Upper lobe of right lung (tissue), 1 donor: ENCODE results near the gene KIF20B. TPM values are rescaled to one million over a fixed set of nuclear protein-coding genes. Genes with fewer than 3 reads are reported as not detected.

Experiments
- ATAC-seq: fragments of 200-7000 bp; cut with Tn5 transposase; one replicate; pipeline ENCODE4 v1.9.1; 2020; ENCODE audit warnings: mild to moderate bottlenecking, moderate library complexity
- DNase-seq: peaks from one replicate; pipeline ENCODE4 v3.0.0-alpha.2; 2020
- H3K27ac ChIP-seq: fragments of 200-600 bp; one replicate; pipeline ENCODE4 v1.8.0; 2022
- H3K27me3 ChIP-seq: fragments of 200-600 bp; one replicate; pipeline ENCODE4 v1.8.0; 2022; ENCODE audit warnings: mild to moderate bottlenecking
- H3K36me3 ChIP-seq: fragments of 200-600 bp; one replicate; pipeline ENCODE4 v1.8.0; 2022
- H3K4me1 ChIP-seq: fragments of 200-600 bp; one replicate; pipeline ENCODE4 v1.8.0; 2022
- H3K4me3 ChIP-seq: fragments of 200-600 bp; one replicate; pipeline ENCODE4 v1.8.0; 2022; ENCODE audit warnings: mild to moderate bottlenecking
- H3K9me3 ChIP-seq: fragments of 200-600 bp; one replicate; pipeline ENCODE4 v1.8.0; 2022
- intact Hi-C: fragments of 100-400 bp; cut with DNase I; formaldehyde crosslinking; loops from one replicate; pipeline ENCODE4 v1.11.0; 2022
- long read RNA-seq: library from polyadenylated mRNA; unstranded; transcript quantifications from one replicate; pipeline ENCODE4 v2.0.0, GENCODE V29; 2021
- total RNA-seq: library from RNA; stranded (reverse); fragmentation: NEBNext Ultra II Directional; extraction: Animal tissue kit (Norgen Biotek cat#: 25700); gene quantifications from one replicate; pipeline ENCODE4 v1.2.1, GENCODE V29; 2021
- TF ChIP-seq, protein P1 (sequence below): fragments of 200-600 bp; IDR thresholded peaks from one replicate; pipeline ENCODE4 v1.8.0; 2022; ENCODE audit warnings: antibody characterized with exemption
- donor health status: DM: no; HTN: yes; CAD: no; lungs with severe emphysema.

Gene KIF20B, protein sequence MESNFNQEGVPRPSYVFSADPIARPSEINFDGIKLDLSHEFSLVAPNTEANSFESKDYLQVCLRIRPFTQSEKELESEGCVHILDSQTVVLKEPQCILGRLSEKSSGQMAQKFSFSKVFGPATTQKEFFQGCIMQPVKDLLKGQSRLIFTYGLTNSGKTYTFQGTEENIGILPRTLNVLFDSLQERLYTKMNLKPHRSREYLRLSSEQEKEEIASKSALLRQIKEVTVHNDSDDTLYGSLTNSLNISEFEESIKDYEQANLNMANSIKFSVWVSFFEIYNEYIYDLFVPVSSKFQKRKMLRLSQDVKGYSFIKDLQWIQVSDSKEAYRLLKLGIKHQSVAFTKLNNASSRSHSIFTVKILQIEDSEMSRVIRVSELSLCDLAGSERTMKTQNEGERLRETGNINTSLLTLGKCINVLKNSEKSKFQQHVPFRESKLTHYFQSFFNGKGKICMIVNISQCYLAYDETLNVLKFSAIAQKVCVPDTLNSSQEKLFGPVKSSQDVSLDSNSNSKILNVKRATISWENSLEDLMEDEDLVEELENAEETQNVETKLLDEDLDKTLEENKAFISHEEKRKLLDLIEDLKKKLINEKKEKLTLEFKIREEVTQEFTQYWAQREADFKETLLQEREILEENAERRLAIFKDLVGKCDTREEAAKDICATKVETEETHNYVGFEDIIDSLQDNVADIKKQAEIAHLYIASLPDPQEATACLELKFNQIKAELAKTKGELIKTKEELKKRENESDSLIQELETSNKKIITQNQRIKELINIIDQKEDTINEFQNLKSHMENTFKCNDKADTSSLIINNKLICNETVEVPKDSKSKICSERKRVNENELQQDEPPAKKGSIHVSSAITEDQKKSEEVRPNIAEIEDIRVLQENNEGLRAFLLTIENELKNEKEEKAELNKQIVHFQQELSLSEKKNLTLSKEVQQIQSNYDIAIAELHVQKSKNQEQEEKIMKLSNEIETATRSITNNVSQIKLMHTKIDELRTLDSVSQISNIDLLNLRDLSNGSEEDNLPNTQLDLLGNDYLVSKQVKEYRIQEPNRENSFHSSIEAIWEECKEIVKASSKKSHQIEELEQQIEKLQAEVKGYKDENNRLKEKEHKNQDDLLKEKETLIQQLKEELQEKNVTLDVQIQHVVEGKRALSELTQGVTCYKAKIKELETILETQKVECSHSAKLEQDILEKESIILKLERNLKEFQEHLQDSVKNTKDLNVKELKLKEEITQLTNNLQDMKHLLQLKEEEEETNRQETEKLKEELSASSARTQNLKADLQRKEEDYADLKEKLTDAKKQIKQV (N-terminal part only)
- 5.1 TPM for total RNA-seq
- long read RNA-seq, full-length matches to known transcripts = 4 of 5 reads
- long read RNA-seq, partial matches to known transcripts = 1 of 5 reads
- long read RNA-seq, other reads (novel, unspliced or antisense) = 0 of 5 reads

DNA sequence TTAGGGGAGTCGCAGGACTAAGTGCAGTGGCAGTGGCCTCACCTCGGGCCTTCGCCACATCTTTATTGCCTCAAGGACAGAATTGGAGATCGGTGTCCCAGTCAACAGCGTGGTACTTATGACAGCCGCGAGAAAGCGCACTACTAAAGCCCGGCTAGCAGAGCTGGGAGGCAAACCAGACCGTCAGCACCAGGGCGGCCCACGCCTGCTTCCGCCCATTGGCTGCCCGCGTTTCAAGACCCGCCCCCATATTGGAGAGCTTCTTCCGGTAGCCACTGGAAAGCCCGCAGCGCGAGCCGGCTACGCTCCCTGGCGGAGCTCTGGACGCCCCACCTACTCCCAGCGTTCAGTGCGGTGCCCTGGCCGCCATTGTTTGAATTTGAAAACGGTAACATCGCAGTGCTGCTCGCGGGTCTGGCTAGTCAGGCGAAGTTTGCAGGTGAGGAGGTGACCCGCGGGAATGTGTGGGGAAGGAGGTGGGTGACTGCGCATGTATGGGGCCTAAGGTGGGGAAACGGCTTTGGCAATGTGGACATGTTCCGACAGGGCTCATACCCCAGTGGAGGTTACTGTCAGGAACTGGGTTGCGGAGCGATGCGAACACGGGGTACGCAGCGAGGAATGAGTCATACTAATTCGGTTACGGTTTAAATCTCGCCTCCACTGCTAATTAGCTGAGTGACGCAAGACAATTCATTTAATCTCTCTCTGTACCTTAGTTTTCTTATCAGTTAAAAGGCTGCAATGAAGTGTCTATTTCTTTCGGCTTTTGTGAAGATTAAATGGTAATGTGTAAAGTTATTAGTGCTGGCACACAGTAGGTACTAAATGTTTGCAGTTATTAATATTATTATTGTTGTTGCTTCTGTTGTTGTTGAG, at the start of gene KIF20B:
Gene KIF20B (plus strand): TSS at position 349 of the 879 bp plus-strand sequence. CDS start 3,705 bp downstream, outside the sequence.
- TF ChIP-seq, protein P1, sequence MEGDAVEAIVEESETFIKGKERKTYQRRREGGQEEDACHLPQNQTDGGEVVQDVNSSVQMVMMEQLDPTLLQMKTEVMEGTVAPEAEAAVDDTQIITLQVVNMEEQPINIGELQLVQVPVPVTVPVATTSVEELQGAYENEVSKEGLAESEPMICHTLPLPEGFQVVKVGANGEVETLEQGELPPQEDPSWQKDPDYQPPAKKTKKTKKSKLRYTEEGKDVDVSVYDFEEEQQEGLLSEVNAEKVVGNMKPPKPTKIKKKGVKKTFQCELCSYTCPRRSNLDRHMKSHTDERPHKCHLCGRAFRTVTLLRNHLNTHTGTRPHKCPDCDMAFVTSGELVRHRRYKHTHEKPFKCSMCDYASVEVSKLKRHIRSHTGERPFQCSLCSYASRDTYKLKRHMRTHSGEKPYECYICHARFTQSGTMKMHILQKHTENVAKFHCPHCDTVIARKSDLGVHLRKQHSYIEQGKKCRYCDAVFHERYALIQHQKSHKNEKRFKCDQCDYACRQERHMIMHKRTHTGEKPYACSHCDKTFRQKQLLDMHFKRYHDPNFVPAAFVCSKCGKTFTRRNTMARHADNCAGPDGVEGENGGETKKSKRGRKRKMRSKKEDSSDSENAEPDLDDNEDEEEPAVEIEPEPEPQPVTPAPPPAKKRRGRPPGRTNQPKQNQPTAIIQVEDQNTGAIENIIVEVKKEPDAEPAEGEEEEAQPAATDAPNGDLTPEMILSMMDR = peak; percentile 32
- H3K27ac ChIP-seq = peak within 1 kb of the TSS; percentile 92

DNA sequence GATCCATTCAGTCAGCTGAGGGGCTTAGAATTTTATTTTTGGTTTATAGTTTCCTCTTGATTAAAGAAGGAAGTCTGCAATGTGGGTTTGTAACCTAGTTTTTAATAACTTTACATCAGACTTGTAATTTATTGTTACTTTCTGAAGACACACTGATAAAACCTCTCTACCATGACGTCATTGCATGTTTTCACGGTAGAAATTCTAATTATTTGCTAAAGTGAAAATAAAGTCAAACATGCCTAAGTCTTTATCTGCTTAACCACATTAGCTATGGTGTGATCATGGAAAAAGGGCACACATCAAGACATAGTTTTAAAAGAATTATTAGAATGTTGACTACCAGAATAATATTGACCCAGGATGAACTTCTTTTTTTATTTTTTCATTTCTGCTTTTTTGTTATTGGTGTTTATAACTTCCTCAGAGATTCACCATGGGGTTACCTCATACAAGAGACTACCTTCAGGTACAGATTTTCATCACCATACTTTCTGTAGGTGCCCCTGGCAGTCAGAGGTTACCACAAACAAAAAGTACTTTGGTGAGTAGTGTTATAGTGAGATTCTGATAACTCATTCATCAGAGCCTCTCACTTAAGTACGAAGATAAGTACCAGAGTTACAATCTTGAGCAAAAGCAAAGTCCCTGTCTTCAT, 49.3 kb upstream of the KIF20B start:
- H3K9me3 ChIP-seq = no peaks in the 10 kb centered on the region
- H3K27me3 ChIP-seq = no peaks in the 10 kb centered on the region
- TF ChIP-seq, protein P1 = no peak
- H3K4me1 ChIP-seq = no peaks in the 10 kb centered on the region
- intact Hi-C loops = no loop called here
- ATAC-seq (no peak), DNase-seq (no peak)
- no peak overlapping the region for H3K27ac ChIP-seq
- H3K36me3 ChIP-seq = no peaks in the 10 kb centered on the region
- H3K4me3 ChIP-seq = no peak overlapping the region

More for the DNA sequence above, at the start of gene KIF20B:
- peak; percentile 100 for ATAC-seq
- Histone ChIP-seq H3K4me3 (peak within 1 kb of the TSS; percentile 82), H3K27me3 (no peaks in the 10 kb centered on the region), H3K36me3 (no peaks in the 10 kb centered on the region), H3K9me3 (no peaks in the 10 kb centered on the region), H3K4me1 (peaks cover 7% of the 10 kb centered on the region)
- intact Hi-C loops = no loop called here
- peak; percentile 98 for DNase-seq

DNA sequence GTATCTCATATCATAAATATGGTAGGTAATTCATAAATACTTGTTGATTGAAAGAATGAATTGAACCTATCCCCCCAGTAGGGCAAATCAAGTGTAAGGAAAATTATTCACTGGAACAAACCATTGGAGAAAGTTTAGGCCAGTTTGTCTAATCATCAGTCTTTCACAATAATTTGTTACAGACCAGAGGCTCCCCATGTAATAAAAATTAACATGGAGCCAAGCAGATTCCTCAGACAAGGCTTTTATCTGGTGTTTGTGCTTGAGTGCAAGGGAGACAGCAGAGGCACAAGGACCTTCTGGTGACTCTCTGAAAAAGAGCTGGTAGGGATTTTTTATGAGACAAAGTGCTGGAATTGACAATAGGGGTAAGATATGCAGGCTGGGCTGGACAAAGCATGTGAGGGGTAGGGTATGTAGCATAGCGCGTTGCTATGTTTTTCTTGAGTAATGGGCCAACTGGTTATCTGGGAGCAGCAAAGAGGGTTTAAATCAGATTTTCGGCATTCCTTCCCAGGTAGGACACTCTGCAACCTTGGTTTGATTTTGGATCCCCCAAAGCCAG, 48.5 kb upstream of the KIF20B start:
- Histone ChIP-seq H3K27me3 (no peaks in the 10 kb centered on the region), H3K27ac (no peak overlapping the region), H3K36me3 (no peaks in the 10 kb centered on the region), H3K4me3 (no peak overlapping the region), H3K4me1 (no peaks in the 10 kb centered on the region), H3K9me3 (no peaks in the 10 kb centered on the region)
- TF ChIP-seq, protein P1 = no peak
- DNase-seq (no peak), ATAC-seq (no peak)
- intact Hi-C loops = no loop called here

DNA sequence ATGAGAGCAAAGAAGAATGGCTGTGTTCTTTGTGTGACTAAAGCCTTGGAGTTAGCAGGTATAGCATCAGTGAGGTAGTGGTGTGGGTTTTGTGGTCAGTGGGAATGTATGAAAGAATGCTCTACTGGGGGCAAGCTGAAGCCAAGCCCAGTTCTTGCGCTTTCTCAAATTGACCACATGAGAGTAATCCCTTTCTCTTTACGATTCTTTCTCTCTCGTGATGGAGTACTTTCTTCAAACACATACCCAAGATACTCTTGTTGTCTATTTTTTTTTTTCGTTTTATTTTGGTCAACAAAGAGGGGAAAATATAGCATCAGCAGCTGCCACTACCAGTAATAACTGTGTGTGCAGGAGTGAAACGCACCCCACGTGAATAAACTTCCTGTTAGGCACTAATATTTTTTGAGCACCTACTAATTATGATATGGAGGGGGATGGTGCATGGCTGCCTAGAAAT, 48.0 kb upstream of the KIF20B start:
- Histone ChIP-seq H3K36me3 (no peaks in the 10 kb centered on the region), H3K9me3 (no peaks in the 10 kb centered on the region), H3K27me3 (no peaks in the 10 kb centered on the region), H3K4me3 (no peak overlapping the region), H3K27ac (no peak overlapping the region), H3K4me1 (no peaks in the 10 kb centered on the region)
- DNase-seq (no peak), ATAC-seq (no peak)
- intact Hi-C loops = no loop called here
- TF ChIP-seq, protein P1 = no peak
